SHP77 (cell line): ENCODE measurements around the gene KRT80.

Experiments used
- DNase-seq, 2 experiments: peaks; one replicate each; lab custom pipeline; 2025; lab: John Stamatoyannopoulos, UW

The KRT80 gene

GRCh38 chr12:52210925-52211650 is 19.3 kb upstream of the KRT80 start:
- DNase-seq, result no peak

- DNase-seq, result no peak
These were observed 18.5 kb upstream of the KRT80 start for GRCh38 chr12:52210186-52210924.

GRCh38 chr12:52209321-52209720 is 17.5 kb upstream of the KRT80 start:
- no peak for DNase-seq

- no peak for DNase-seq
These were observed 16.8 kb upstream of the KRT80 start for GRCh38 chr12:52208424-52209165.

- peak in 1 of 2 experiments; percentile 42 for DNase-seq
These were observed 16.1 kb upstream of the KRT80 start for GRCh38 chr12:52207895-52208294.

- DNase-seq, result no peak
These were observed 15.3 kb upstream of the KRT80 start for GRCh38 chr12:52207106-52207505.

GRCh38 chr12:52206304-52207040 is 14.7 kb upstream of the KRT80 start:
- DNase-seq, result no peak

- DNase-seq, result no peak
These were observed 13.9 kb upstream of the KRT80 start for GRCh38 chr12:52205612-52206303.

GRCh38 chr12:52204931-52205505 is 13.2 kb upstream of the KRT80 start:
- no peak for DNase-seq

- DNase-seq, result no peak
These were observed 12.5 kb upstream of the KRT80 start for GRCh38 chr12:52204095-52204930.

- peak; percentile 30 to 63 for DNase-seq
These were observed 11.5 kb upstream of the KRT80 start for GRCh38 chr12:52203079-52203921.

- peak in 1 of 2 experiments; percentile 31 for DNase-seq
These were observed 10.7 kb upstream of the KRT80 start for GRCh38 chr12:52202361-52203078.

GRCh38 chr12:52201451-52201839 is 9.6 kb upstream of the KRT80 start:
- no peak for DNase-seq

- DNase-seq, result no peak
These were observed 9.1 kb upstream of the KRT80 start for GRCh38 chr12:52200781-52201450.

GRCh38 chr12:52200086-52200780 is 8.4 kb upstream of the KRT80 start:
- DNase-seq, result no peak

GRCh38 chr12:52199294-52199919 is 7.6 kb upstream of the KRT80 start:
- DNase-seq, result no peak
